ENCODE results near the gene CTRB2.
"Not testable (repeated sequence)": the region's sequence is repeated elsewhere in the genome, so short reads cannot be mapped to it uniquely, and the experiment has no call there.

The CTRB2 gene

GRCh38 chr16:75225678-75226515, 18.9 kb upstream of the CTRB2 start:
- H3K27me3 ChIP-seq (ENCODE audit: insufficient read depth, low read length): no peaks in the 10 kb centered on the region
- H3K9ac ChIP-seq (ENCODE audit: low read length): no peak overlapping the region
- H3K27ac ChIP-seq (ENCODE audit: low read depth, low read length, poor library complexity, severe bottlenecking): no peak overlapping the region
- no peaks in the 10 kb centered on the region for H3F3A ChIP-seq (ENCODE audit: insufficient read depth, low read length)
- no peaks in the 10 kb centered on the region for H3K9me3 ChIP-seq (ENCODE audit: low read length)
- H3K79me2 ChIP-seq (ENCODE audit: insufficient read depth, low read length): no peaks in the 10 kb centered on the region
- TF ChIP-seq CTCF (IDR thresholded peaks at IDR 0.05; ENCODE audit: low read length): no peak
- no peak overlapping the region for H3K4me3 ChIP-seq (ENCODE audit: low read depth, low read length, poor library complexity, severe bottlenecking)
- H3K4me2 ChIP-seq (ENCODE audit: low read length): no peak overlapping the region
- no peaks in the 10 kb centered on the region for H3K9me2 ChIP-seq (ENCODE audit: low read depth, low read length)
- no peak overlapping the region for H2AFZ ChIP-seq (ENCODE audit: low read length)
- H3K36me3 ChIP-seq (ENCODE audit: insufficient read depth, low read length): no peaks in the 10 kb centered on the region
- no peaks in the 10 kb centered on the region for H4K20me1 ChIP-seq (ENCODE audit: insufficient read depth, low read length)
- H3K4me1 ChIP-seq (ENCODE audit: insufficient read depth, low read length, severe bottlenecking): no peaks in the 10 kb centered on the region

GRCh38 chr16:75225092-75225491, 18.1 kb upstream of the CTRB2 start:
- H3K9me2 ChIP-seq (ENCODE audit: low read depth, low read length): no peaks in the 10 kb centered on the region
- no peak overlapping the region for H3K4me2 ChIP-seq (ENCODE audit: low read length)
- H3F3A ChIP-seq (ENCODE audit: insufficient read depth, low read length): no peaks in the 10 kb centered on the region
- H3K27me3 ChIP-seq (ENCODE audit: insufficient read depth, low read length): no peaks in the 10 kb centered on the region
- H3K9me3 ChIP-seq (ENCODE audit: low read length): no peaks in the 10 kb centered on the region
- H4K20me1 ChIP-seq (ENCODE audit: insufficient read depth, low read length): no peaks in the 10 kb centered on the region
- H3K9ac ChIP-seq (ENCODE audit: low read length): no peak overlapping the region
- no peak overlapping the region for H3K27ac ChIP-seq (ENCODE audit: low read depth, low read length, poor library complexity, severe bottlenecking)
- TF ChIP-seq CTCF (IDR thresholded peaks at IDR 0.05; ENCODE audit: low read length) (no peak), EZH2 (IDR thresholded peaks at IDR 0.05; ENCODE audit: borderline replicate concordance, low read length) (no peak)
- H3K36me3 ChIP-seq (ENCODE audit: insufficient read depth, low read length): no peaks in the 10 kb centered on the region
- no peaks in the 10 kb centered on the region for H3K4me1 ChIP-seq (ENCODE audit: insufficient read depth, low read length, severe bottlenecking)
- no peaks in the 10 kb centered on the region for H3K79me2 ChIP-seq (ENCODE audit: insufficient read depth, low read length)
- H3K4me3 ChIP-seq (ENCODE audit: low read depth, low read length, poor library complexity, severe bottlenecking): no peak overlapping the region
- H2AFZ ChIP-seq (ENCODE audit: low read length): no peak overlapping the region

GRCh38 chr16:75224306-75225082, 17.5 kb upstream of the CTRB2 start:
- H3K27ac ChIP-seq (ENCODE audit: low read depth, low read length, poor library complexity, severe bottlenecking): no peak overlapping the region
- no peaks in the 10 kb centered on the region for H3K79me2 ChIP-seq (ENCODE audit: insufficient read depth, low read length)
- H3K9me3 ChIP-seq (ENCODE audit: low read length): no peaks in the 10 kb centered on the region
- H4K20me1 ChIP-seq (ENCODE audit: insufficient read depth, low read length): no peaks in the 10 kb centered on the region
- no peaks in the 10 kb centered on the region for H3K9me2 ChIP-seq (ENCODE audit: low read depth, low read length)
- H3K27me3 ChIP-seq (ENCODE audit: insufficient read depth, low read length): no peaks in the 10 kb centered on the region
- no peak overlapping the region for H3K4me3 ChIP-seq (ENCODE audit: low read depth, low read length, poor library complexity, severe bottlenecking)
- TF ChIP-seq EZH2 (IDR thresholded peaks at IDR 0.05; ENCODE audit: borderline replicate concordance, low read length) (no peak), CTCF (IDR thresholded peaks at IDR 0.05; ENCODE audit: low read length) (no peak)
- H3K4me1 ChIP-seq (ENCODE audit: insufficient read depth, low read length, severe bottlenecking): peaks cover 6% of the 10 kb centered on the region
- no peak overlapping the region for H2AFZ ChIP-seq (ENCODE audit: low read length)
- H3F3A ChIP-seq (ENCODE audit: insufficient read depth, low read length): no peaks in the 10 kb centered on the region
- no peaks in the 10 kb centered on the region for H3K36me3 ChIP-seq (ENCODE audit: insufficient read depth, low read length)
- no peak overlapping the region for H3K9ac ChIP-seq (ENCODE audit: low read length)
- H3K4me2 ChIP-seq (ENCODE audit: low read length): no peak overlapping the region

- not testable (repeated sequence) for H3F3A ChIP-seq (ENCODE audit: insufficient read depth, low read length); H2AFZ ChIP-seq (ENCODE audit: low read length); H3K4me3 ChIP-seq (ENCODE audit: low read depth, low read length, poor library complexity, severe bottlenecking); H3K27me3 ChIP-seq (ENCODE audit: insufficient read depth, low read length); H3K27ac ChIP-seq (ENCODE audit: low read depth, low read length, poor library complexity, severe bottlenecking); H4K20me1 ChIP-seq (ENCODE audit: insufficient read depth, low read length); H3K9me3 ChIP-seq (ENCODE audit: low read length); H3K36me3 ChIP-seq (ENCODE audit: insufficient read depth, low read length); H3K9ac ChIP-seq (ENCODE audit: low read length); H3K4me2 ChIP-seq (ENCODE audit: low read length); H3K79me2 ChIP-seq (ENCODE audit: insufficient read depth, low read length); H3K9me2 ChIP-seq (ENCODE audit: low read depth, low read length)
- H3K4me1 ChIP-seq (ENCODE audit: insufficient read depth, low read length, severe bottlenecking): peaks cover 14% of the 10 kb centered on the region
These were observed 16.2 kb upstream of the CTRB2 start for GRCh38 chr16:75223129-75223528.
